GM12874 (cell line): Measurements from ENCODE around the gene PLBD1.

Experiments
- CTCF ChIP-seq: IDR thresholded peaks from 2 replicates; pipeline ENCODE4 v1.5.1; 2011; ENCODE audit warnings: low read depth, mild to moderate bottlenecking, control low read depth, low read length, moderate library complexity; ENCODE audit not compliant: insufficient read depth

PLBD1 gene

GRCh38 chr12:14577344-14577743 is 9.7 kb upstream of the PLBD1 start:
- no peak for TF ChIP-seq CTCF

GRCh38 chr12:14576896-14577295 is 9.2 kb upstream of the PLBD1 start:
- no peak for TF ChIP-seq CTCF

GRCh38 chr12:14575585-14575984 is 7.9 kb upstream of the PLBD1 start:
- TF ChIP-seq CTCF: no peak

GRCh38 chr12:14573118-14573517 is 5.4 kb upstream of the PLBD1 start:
- TF ChIP-seq CTCF: no peak

- peak; percentile 11; the same call in 1 of the 2 replicates for TF ChIP-seq CTCF
Observed at GRCh38 chr12:14572401-14572800, 4.7 kb upstream of the PLBD1 start.

GRCh38 chr12:14571779-14572178 is 4.1 kb upstream of the PLBD1 start:
- no peak for TF ChIP-seq CTCF

- TF ChIP-seq CTCF: no peak
Observed at GRCh38 chr12:14570231-14570630, 2.5 kb upstream of the PLBD1 start.
